HG03354 (cell line): ENCODE measurements around the gene GAL3ST2.
"Not testable (repeated sequence)": the region's sequence is repeated elsewhere in the genome, so short reads cannot be mapped to it uniquely, and the experiment has no call there.

Experiments used
- ATAC-seq: cut with Tn5 transposase; IDR thresholded peaks from one replicate; pipeline ENCODE4 v1.9.1; 2021; ENCODE audit warnings: mild to moderate bottlenecking; ENCODE audit not compliant: unreplicated experiment, poor library complexity, severe bottlenecking

The GAL3ST2 gene

DNA sequence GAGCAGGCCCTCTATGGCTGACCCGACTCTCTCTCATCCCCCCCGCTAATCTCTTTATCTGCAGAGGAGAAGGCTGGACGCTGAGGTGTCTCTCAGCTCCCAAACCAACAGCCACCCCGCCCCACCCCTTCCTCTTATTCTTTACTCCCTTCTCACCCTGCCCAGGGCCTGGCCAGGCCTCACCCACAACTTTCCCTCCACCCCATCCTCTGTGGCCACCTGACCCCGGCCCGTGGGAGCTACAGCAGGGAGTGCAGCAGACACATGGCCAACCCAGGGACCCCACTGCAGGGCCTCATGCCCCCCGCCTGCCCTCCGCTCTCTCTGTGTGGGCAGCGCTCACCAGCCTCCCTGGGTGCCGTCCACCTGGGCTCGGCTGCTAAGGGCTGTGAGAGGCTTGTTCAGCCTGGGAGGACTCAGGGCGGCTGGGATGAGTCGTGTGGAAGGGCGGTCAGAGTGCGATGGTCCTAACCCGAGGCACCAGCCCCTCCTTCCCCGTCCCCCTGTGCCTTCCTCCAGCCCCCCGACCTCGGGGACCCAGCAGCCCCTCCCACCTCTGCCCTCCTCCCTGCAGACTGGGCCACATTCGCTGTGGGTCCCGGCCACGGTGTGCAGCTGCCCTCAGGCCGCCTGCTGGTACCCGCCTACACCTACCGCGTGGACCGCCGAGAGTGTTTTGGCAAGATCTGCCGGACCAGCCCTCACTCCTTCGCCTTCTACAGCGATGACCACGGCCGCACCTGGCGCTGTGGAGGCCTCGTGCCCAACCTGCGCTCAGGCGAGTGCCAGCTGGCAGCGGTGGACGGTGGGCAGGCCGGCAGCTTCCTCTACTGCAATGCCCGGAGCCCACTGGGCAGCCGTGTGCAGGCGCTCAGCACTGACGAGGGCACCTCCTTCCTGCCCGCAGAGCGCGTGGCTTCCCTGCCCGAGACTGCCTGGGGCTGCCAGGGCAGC lies 39.1 kb downstream of the GAL3ST2 start:
- no peak for ATAC-seq

DNA sequence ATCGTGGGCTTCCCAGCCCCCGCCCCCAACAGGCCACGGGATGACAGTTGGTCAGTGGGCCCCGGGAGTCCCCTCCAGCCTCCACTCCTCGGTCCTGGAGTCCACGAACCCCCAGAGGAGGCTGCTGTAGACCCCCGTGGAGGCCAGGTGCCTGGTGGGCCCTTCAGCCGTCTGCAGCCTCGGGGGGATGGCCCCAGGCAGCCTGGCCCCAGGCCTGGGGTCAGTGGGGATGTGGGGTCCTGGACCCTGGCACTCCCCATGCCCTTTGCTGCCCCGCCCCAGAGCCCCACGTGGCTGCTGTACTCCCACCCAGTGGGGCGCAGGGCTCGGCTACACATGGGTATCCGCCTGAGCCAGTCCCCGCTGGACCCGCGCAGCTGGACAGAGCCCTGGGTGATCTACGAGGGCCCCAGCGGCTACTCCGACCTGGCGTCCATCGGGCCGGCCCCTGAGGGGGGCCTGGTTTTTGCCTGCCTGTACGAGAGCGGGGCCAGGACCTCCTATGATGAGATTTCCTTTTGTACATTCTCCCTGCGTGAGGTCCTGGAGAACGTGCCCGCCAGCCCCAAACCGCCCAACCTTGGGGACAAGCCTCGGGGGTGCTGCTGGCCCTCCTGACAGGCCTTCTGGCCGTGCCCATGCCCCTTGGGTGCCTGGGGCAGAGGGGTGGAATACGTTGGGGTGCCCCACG lies 40.0 kb downstream of the GAL3ST2 start:
- no peak for ATAC-seq

DNA sequence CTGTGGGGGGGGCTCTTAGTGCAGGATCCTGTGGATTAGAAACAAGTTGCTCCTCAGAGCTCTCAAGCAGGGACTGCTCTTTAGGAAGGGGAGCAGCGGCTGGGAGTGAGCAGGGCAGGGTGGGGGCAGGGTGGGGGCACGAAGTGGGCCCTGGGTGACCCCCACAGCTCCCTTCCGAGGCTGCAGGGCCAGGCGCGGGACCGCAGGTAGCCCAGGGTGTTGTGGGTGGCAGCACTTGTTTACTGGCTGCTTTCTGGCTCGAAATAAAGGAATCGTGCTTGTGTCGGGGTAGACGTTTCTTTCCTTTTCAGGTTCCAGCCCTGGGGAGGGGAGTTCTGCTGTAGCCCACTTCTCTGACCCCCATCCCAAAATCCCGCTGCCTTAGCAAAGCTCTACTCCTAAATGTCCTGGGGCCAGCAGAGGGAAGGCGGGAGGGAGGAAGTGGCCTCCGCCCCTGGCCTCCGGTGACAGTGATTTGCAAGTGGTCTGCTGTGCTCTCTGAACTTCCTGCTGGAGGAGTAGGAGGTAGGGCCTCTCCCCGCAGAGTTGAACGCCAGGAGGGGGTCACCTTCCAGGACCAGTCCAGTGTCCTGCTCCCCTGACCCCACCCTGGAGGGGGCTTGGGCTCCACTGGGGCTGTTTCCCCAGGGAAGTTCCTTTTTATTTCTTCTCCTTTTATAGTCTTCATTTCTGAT lies 40.7 kb downstream of the GAL3ST2 start:
- no peak for ATAC-seq

DNA sequence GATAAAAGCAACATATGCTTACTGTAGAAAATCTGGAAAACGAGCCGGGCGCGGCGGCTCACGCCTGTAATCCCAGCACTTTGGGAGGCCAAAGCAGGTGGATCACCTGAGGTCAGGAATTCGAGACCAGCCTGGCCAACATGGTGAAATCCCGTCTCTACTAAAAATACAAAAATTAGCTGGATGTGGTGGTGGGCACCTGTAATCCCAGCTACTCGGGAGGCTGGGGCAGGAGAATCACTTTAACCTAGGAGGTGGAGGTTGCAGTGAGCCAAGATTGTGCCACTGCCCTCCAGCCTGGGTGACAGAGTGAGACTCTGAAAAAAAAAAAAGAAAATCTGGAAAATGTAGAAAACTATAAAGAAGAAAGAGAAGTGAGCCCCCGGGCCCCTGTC lies 41.2 kb downstream of the GAL3ST2 start:
- not testable (repeated sequence) for ATAC-seq

DNA sequence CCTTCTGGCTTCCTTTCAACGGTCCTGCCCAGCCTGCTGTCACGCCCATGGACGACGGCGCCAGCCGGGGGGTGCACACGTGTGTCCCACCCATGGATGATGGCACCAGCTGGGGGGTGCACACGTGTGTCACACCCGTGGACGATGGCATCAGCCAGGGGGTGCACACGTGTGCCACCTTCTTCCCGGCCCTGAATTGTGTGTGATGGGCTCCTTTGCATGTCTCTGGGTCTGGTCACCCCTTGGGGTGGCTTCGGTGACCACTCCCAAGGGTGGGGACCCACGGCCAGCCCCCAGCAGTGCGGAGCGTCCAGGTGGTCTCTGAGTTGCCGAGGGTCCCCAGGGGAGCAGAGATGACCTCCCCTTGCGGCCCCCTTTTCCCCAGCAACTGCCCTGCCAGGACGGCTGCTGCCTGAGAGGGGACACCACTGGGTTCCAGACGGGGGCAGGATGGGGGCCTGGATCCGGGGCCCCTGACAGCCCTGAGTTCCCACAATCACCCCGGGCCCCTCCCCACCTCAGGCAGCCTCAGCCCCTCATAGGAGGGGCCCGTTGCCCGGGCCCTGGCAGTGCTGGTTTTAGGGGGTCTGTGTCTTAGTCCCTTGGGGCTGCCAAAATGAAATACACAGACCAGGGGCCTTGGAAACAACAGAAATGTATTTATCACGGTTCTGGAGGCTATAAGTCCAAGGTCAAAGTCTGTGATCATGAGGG lies 41.8 kb downstream of the GAL3ST2 start:
- no peak for ATAC-seq

DNA sequence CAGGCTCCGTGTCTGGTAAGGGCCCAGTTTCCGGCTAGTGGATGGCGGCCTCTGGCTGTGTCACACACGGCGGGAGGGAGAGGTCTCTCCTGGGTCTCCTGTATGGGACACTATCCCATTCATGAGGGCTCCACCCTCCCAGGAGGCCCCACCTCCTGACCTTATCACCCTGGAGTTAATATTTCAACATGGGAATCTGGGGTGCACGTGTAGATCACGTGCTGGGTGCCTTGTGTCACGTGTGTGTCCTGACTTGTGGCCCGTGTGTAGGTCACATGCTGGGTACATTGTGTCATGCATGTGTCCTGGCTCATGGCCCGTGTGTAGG lies 42.3 kb downstream of the GAL3ST2 start:
- no peak for ATAC-seq

DNA sequence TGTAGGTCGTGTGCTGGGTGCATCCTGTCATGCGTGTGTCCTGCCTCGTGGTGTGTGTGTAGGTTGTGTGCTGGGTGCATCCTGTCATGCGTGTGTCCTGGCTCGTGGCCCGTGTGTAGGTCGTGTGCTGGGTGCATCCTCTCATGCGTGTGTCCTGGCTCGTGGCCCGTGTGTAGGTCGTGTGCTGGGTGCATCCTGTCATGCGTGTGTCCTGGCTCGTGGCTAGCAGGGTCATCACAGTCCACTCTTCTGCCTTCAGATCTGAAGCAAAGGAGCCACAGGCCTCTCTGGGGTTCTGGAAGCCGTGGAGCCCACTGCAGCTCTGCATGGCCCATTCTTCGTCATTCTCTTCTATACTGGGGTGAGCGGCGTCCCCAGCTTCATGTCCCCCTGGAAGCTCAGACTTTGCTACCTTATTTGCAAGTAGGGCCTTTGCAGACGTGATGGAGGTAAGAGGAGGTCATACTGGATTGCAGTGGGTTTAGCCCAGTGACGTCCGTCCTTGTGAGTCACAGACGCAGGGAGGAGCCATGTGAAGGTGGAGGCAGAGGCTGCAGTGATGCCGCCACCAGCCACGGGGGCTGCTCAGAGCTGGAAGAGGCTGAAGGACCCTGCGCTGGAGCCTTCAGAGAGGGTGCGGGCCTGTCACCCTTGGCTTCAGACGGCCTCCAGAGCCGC lies 43.5 kb downstream of the GAL3ST2 start:
- not testable (repeated sequence) for ATAC-seq

DNA sequence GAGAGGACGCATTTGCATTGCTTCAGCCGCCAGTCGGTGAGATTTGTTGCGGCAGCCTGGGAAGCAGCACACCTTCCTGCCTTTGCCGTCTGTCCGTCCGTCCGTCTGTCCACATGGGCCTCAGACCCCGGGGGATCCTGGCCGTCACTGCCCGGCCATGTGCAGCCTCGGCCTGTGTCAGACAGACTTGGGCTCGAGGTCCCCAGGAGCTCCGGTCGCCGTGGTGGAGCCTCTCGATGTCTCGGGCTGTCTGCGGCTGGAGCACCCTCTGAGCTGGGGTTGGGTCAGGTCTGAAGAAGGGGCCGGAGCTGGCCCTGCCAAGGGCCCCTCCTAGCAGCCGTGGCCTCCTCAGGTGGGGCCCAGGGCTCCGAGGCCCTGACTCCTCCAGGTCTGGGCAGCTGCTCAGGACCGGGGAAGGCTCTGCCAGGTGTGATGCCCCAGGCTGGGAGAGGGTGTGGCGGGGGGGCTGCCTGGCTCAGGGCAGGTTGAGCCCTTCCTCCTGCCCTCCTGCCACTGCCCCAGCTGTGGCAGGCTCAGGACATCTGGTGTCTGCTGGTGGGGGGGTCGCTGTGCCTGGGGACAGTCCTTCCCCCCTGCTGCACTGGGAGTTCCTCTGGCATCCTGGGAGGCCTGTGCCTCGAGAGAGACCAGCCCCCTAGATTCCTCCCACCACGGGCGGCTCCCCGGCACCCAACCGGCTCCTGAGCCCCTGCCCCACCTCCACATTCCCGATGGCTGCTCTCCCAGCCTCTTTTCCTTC lies 44.2 kb downstream of the GAL3ST2 start:
- ATAC-seq = no peak

DNA sequence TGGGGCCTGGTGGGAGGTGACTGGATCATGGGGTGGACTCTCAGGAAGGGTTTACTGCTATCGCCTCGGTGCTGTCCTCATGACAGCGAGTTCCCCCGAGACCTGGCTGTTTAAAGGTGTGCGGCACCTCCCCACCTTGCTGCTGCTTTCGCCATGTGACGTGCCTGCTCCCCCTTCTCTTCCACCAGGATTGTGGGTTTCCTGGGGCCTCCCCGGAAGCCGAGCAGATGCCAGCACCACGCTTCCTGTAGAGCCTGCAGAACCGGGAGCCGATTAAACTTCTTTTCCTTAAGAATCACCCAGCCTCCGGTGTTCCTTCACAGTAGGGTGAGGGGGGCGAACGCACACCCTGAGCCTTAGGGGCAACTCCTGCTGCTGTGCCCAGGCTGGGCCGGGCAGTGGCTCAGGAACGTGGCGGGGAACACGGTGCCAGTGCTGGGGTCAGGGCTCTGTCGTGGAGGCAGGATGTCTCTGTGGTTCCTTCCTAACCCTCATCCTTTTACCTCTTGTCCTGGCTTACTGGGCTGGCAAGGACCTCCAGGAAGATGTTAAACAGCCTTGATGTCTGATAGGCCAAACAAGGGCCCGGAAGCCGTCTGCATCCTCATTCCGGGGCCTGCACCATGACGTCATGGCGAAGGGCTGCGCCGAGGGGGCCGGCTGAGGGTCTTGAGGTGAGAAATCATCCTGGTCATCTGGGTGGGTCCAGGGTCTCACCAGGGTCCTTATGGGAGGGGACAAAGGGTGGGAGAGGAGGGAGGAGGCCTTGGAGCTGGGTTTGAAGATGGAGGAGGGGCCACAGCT lies 45.0 kb downstream of the GAL3ST2 start:
- ATAC-seq = no peak

DNA sequence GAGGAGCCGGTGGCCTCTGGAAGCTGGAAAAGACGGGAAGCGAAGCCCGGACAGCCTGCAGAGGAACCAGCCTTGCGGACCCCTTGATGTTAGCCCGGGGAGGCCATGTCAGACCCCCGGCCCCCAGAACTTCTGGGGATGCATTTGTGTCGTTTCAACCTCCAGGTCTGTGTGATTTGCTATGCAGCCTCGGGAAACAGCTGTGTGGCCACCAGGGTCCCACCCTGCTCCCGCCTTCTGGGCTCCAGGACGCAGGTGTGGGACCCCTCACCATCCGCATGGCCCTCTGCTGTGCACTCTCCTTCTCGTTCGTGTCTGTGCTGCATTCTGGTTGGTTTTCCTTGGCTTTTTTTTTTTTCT lies 45.6 kb downstream of the GAL3ST2 start:
- ATAC-seq = no peak

DNA sequence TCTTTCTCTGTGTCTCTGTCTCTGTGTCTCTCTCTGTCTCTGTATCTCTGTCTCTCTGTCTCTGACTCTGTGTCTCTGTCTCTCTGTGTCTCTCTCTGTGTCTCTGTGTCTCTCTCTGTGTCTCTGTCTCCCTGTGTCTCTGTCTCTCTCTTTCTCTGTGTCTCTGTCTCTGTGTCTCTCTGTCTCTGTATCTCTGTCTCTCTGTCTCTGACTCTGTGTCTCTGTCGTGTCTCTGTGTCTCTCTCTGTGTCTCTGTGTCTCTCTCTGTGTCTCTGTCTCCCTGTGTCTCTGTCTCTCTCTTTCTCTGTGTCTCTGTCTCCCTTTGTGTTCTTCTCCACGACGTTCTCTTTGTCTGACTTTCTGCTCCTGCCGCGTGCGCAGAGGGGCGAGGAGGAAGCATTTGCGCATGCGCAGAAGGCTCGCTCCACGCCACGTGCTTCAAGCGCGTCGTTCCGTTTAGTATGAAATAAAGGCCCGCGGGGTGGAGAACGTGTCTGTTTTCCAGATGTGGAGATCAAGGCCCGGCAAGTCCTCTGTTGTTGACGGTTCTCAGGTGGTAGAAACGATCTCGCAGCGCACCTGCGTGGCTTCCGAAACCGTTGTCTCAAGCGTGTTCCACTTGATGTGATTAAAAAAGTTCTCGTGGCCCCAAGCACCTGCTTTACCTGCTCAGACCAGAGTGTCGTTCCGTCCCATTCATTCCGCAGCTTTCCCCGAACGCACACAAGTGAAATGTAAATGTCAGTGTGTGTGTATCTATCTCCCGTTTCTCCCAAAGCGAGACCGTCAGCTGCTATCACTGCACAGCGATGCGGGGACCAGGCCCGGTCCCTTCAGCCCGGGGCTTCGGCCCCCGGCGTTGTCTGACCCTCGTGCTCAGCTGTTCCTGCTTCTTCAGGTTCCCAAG lies 47.2 kb downstream of the GAL3ST2 start:
- ATAC-seq = not testable (repeated sequence)

DNA sequence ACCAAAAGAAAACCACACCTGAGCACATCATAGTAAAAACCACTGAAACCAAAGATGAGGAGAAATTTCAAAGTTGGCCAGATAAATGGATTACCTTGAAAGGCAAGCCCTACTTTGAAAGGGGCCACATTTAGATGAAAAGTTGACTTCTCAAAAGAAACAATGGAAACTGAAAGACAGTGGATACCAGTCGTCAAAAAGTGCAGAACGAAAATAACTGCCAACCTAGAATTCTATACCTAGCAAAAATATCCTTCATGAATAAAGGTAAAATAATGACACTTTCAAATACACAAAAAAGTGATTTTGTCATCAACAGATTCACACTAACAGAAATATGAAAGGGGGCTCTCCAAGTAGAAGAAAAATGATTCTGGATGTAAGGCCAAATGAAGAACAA lies 50.8 kb downstream of the GAL3ST2 start:
- no peak for ATAC-seq

DNA sequence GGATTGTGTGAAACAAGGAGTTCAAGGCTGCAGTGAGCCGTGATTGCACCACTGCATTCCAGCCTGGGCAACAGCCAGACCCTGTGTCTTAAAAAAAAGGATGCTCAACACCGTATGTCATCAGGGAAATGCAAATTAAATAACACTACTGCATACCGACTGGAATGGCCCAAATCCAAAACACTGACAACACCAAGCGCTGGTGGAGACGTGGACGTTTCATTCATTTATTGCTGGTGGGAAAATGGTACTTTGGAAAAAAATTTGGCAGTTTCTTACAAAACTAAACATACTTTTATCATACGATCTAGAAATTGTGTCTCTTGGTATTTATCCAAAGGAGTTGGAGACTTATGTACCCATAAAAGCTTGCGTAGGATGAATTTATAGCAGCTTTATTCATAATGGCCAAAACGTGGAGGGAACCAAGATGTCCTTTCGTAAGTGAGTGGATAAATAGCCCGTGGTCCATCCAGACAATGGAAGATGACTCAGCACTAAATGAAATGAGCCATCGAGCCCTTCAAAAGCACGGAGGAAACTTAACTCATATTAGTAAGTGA lies 56.6 kb downstream of the GAL3ST2 start:
- no peak for ATAC-seq

DNA sequence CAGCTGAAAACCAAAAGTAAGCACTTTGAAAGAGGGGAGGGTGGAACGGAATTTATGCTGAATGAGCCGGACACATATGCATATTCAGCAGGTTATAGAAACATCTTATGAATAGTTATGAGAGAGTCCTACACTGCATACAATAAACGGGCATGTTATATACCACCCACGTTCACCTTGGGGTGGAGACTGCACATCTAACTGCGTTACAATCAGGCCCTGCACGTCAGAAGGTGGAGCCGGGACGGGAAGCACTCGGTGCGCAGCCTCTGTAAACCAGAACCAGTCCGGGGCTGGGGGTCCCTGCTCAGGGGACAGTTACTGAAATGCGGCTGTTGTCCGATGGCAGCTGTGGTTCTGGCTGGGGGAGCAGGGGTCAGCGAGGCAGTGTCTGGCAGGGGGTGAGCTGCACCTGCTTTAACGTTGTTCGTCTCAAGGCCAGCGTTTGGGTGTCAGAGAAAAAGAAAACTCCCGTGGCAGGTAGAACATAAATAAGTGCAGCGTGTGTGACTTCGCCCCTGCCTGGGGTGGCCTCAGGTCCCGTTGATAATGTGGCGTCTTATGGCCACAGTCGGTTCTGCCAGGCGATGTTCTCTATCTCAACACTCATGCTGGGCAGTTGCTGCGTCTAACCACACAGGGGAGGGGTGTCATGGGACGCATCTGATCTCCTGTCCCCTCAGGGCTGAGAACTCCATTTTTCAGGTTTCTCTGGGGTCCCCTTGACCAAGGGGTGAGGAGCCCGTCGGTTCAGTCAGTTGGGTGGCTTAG lies 57.3 kb downstream of the GAL3ST2 start:
- ATAC-seq = not testable (repeated sequence)

DNA sequence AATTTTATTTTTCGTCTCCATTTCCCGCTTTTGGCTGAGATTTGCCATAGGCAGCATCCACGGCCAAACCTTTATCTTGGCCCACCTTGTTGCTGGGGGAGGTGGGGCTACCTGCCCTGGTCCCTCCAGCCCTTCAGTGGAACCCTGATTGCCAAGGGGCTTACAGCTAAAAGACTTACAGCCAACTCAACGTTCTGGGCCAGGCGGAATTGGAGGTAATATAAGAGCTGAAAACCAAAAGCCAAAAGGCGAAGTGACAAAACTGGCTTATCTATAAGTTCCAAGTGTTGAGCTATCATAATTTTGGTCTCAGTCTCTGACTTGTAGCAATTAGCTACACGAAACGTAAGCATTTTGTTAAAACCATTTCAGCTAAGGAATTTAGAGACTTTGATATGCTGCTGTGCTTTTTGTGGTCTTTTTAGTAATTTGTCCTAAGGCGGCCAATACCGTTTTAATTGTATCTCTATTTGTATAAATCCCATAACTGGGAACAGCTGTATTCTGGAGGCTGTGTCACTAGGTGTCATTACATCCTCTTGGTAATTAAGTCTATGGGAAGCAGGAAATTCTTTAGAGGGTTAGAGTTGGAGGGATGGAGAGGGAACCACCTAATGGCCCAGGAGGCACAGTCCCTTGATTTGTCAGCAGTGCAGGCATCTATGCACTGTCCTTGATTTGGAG lies 58.0 kb downstream of the GAL3ST2 start:
- ATAC-seq = no peak

DNA sequence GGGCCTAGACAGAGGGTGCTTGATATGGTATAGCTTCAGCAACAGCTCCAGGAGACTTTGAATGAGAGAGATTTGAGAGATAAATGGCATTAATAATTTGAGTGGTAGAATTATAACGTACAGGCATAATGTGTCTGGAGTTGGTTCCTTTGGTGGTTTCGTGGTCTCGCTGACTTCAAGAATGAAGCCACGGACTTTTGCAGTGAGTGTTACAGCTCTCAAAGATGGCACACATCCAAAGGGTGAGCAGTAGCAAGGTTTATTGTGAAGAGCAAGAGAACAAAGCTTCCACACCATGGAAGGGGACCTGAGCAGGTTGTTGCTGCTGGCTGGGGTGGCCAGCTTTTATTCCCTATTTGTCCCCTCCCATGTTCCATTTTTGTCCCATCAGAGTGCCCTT lies 59.0 kb downstream of the GAL3ST2 start:
- ATAC-seq = no peak
